Calu3 (cell line): ENCODE measurements around the gene FUT7. TPM values are rescaled to one million over a fixed set of nuclear protein-coding genes. Genes with fewer than 3 reads are reported as not detected.

Source experiments
- BruUV-seq: library from RNA; stranded (reverse); fragments of 400-500 nt; replicated peaks from 2 replicates; lab custom pipeline; 2021; lab: Mats Ljungman, UMichigan
- CTCF ChIA-PET: fragments of 300-600 bp; sonication (Branson Sonifier 250); formaldehyde crosslinking; loops from one replicate; lab custom pipeline; 2022; ENCODE audit warnings: antibody characterized with exemption; lab: Charles Lee
- DNase-seq: peaks from one replicate; pipeline ENCODE4 v3.0.0; 2022
- H3K27ac Mint-ChIP-seq: one replicate; pipeline ENCODE4 v1.8.0; 2022; ENCODE audit warnings: mixed read lengths; ENCODE audit not compliant: unreplicated experiment
- H3K27me3 Mint-ChIP-seq: one replicate; pipeline ENCODE4 v1.8.0; 2022; ENCODE audit warnings: mixed read lengths; ENCODE audit not compliant: unreplicated experiment
- H3K36me3 Mint-ChIP-seq: one replicate; pipeline ENCODE4 v1.8.0; 2022; ENCODE audit warnings: mild to moderate bottlenecking, moderate library complexity, mixed read lengths; ENCODE audit not compliant: insufficient read depth, unreplicated experiment
- H3K4me1 Mint-ChIP-seq: one replicate; pipeline ENCODE4 v1.8.0; 2022; ENCODE audit warnings: mild to moderate bottlenecking, low read depth, mixed read lengths; ENCODE audit not compliant: unreplicated experiment
- H3K4me3 Mint-ChIP-seq: one replicate; pipeline ENCODE4 v1.8.0; 2022; ENCODE audit warnings: mild to moderate bottlenecking, low read depth, moderate library complexity, mixed read lengths; ENCODE audit not compliant: unreplicated experiment
- H3K9me3 Mint-ChIP-seq: one replicate; pipeline ENCODE4 v1.8.0; 2022; ENCODE audit warnings: low read depth, mixed read lengths; ENCODE audit not compliant: unreplicated experiment
- CTCF ChIP-seq: fragments of 200-600 bp; IDR thresholded peaks from one replicate; pipeline ENCODE4 v1.8.0; 2022; ENCODE audit warnings: antibody characterized with exemption; ENCODE audit not compliant: unreplicated experiment
- intact Hi-C: fragments of 100-400 bp; cut with micrococcal nuclease; formaldehyde crosslinking; loops from one replicate; pipeline ENCODE4 v1.10.0; 2022; ENCODE audit not compliant: unreplicated experiment
- total RNA-seq: library from RNA; stranded (reverse); gene quantifications from 2 replicates; pipeline ENCODE4 v1.2.3, GENCODE V29; 2022

FUT7 gene
- total RNA-seq, 1 experiment from 2014 or later = not detected

- peak; percentile 51 for DNase-seq
- H3K9me3 Mint-ChIP-seq = no peaks in the 10 kb centered on the region
- no peaks in the 10 kb centered on the region for H3K27me3 Mint-ChIP-seq
- CTCF ChIA-PET = interaction anchor here (0.8 to 1.6 kb wide), 3 partner anchors 18 to 48 kb away, joined by 3 to 8 read pairs (median 4); no protein-coding TSS in a partner anchor
- intact Hi-C loops = no loop called here
- H3K27ac Mint-ChIP-seq = no peak within 1 kb of the TSS
- peaks cover 11% of the 10 kb centered on the region for H3K4me1 Mint-ChIP-seq
- no TSS peak for BruUV-seq
- TF ChIP-seq CTCF = no peak
- H3K4me3 Mint-ChIP-seq = peak within 1 kb of the TSS; percentile 54
- peaks cover 18% of the 10 kb centered on the region for H3K36me3 Mint-ChIP-seq
These were observed 35.3 kb downstream of the FUT7 start, which contains the start of gene CLIC3 for GRCh38 chr9:136996361-136997292. Gene CLIC3 (minus strand): TSS chr9:136996568. CDS start chr9:136996543, 25 bp downstream.

GRCh38 chr9:136995772-136996311 lies 36.0 kb downstream of the FUT7 start:
- intact Hi-C loops = no loop called here
- H3K27me3 Mint-ChIP-seq = no peaks in the 10 kb centered on the region

GRCh38 chr9:136995362-136995761 lies 36.5 kb downstream of the FUT7 start:
- peaks cover 28% of the 10 kb centered on the region for H3K36me3 Mint-ChIP-seq
- no peak for TF ChIP-seq CTCF
- H3K27me3 Mint-ChIP-seq = no peaks in the 10 kb centered on the region
- DNase-seq = no peak
- CTCF ChIA-PET = interaction anchor here (1.0 kb wide), 1 partner anchor 17 kb away, joined by 8 read pairs; no protein-coding TSS in a partner anchor
- no peak overlapping the region for H3K27ac Mint-ChIP-seq
- H3K4me1 Mint-ChIP-seq = peaks cover 11% of the 10 kb centered on the region
- no TSS peak for BruUV-seq
- H3K9me3 Mint-ChIP-seq = no peaks in the 10 kb centered on the region
- intact Hi-C loops = no loop called here
- no peak overlapping the region for H3K4me3 Mint-ChIP-seq

More at GRCh38 chr9:136995772-136996311, 36.0 kb downstream of the FUT7 start:
- Mint-ChIP-seq H3K4me1 (peaks cover 11% of the 10 kb centered on the region), H3K27ac (no peak overlapping the region), H3K36me3 (peaks cover 24% of the 10 kb centered on the region), H3K9me3 (no peaks in the 10 kb centered on the region), H3K4me3 (no peak overlapping the region)
- TF ChIP-seq CTCF = no peak
- no peak for DNase-seq
- CTCF ChIA-PET = interaction anchor here (1.0 to 1.6 kb wide), 2 partner anchors 17 to 46 kb away, joined by 4 to 8 read pairs; no protein-coding TSS in a partner anchor
- no TSS peak for BruUV-seq

- intact Hi-C loops = no loop called here
- Mint-ChIP-seq H3K36me3 (peaks cover 28% of the 10 kb centered on the region), H3K9me3 (no peaks in the 10 kb centered on the region), H3K4me3 (no peak overlapping the region), H3K4me1 (peaks cover 11% of the 10 kb centered on the region), H3K27me3 (no peaks in the 10 kb centered on the region), H3K27ac (no peak overlapping the region)
- no peak for TF ChIP-seq CTCF
- no peak for DNase-seq
- no TSS peak for BruUV-seq
- CTCF ChIA-PET = no interaction called here
These were observed 37.0 kb downstream of the FUT7 start for GRCh38 chr9:136994888-136995230.
